IMR-90 (cell line): ENCODE results near the gene TACR2. TPM values are rescaled to one million over a fixed set of nuclear protein-coding genes. Genes with fewer than 3 reads are reported as not detected.

ENCODE experiments used
- ATAC-seq: fragments of 200-7000 bp; cut with Tn5 transposase; 2 replicates; pipeline ENCODE4 v1.9.1; 2020; ENCODE audit warnings: low read depth, mild to moderate bottlenecking, moderate library complexity
- BruUV-seq: library from RNA; stranded (reverse); fragments of 400-500 nt; replicated peaks from 2 replicates; lab custom pipeline; 2021; lab: Mats Ljungman, UMichigan
- CTCF ChIA-PET: fragments of 300-600 bp; formaldehyde crosslinking; extraction: SDS; loops from one replicate; lab custom pipeline; 2021; ENCODE audit warnings: antibody characterized with exemption; lab: Yijun Ruan, JAX
- POLR2A ChIA-PET: fragments of 300-600 bp; sonication (Branson Sonifier 250); formaldehyde crosslinking; loops from one replicate; lab custom pipeline; 2022; ENCODE audit warnings: antibody characterized with exemption; ENCODE audit not compliant: unreplicated experiment; lab: Charles Lee
- DNase-seq: peaks from one replicate; pipeline ENCODE4 v3.0.0; 2013
- H2AFZ ChIP-seq: replicated peaks from 2 replicates; pipeline ENCODE3; 2013; ENCODE audit warnings: low read length, mild to moderate bottlenecking; ENCODE audit not compliant: poor library complexity
- H2AK5ac ChIP-seq: 2 replicates; pipeline ENCODE4 v1.6.1; 2013; ENCODE audit warnings: low read depth, low read length, inconsistent platforms
- H2AK9ac ChIP-seq: replicated peaks from 2 replicates; pipeline ENCODE3; 2013; ENCODE audit warnings: mild to moderate bottlenecking, low read depth, low read length, moderate library complexity; ENCODE audit not compliant: poor library complexity
- H2BK120ac ChIP-seq: 2 replicates; pipeline ENCODE4 v1.6.1; 2013; ENCODE audit warnings: low read depth, low read length, inconsistent platforms
- H2BK15ac ChIP-seq: 3 replicates; pipeline ENCODE4 v1.6.1; 2013; ENCODE audit warnings: low read depth, low read length, inconsistent platforms
- H2BK20ac ChIP-seq: 2 replicates; pipeline ENCODE4 v1.6.1; 2013; ENCODE audit warnings: low read depth, mild to moderate bottlenecking, inconsistent platforms, low read length, moderate library complexity
- H2BK5ac ChIP-seq: 2 replicates; pipeline ENCODE4 v1.6.1; 2013; ENCODE audit warnings: mild to moderate bottlenecking, low read depth, low read length, inconsistent platforms; ENCODE audit not compliant: poor library complexity, severe bottlenecking
- H3K14ac ChIP-seq: replicated peaks from 2 replicates; pipeline ENCODE4 v1.6.1; 2013; ENCODE audit warnings: low read depth, low read length, inconsistent platforms
- H3K18ac ChIP-seq: 2 replicates; pipeline ENCODE4 v1.6.1; 2013; ENCODE audit warnings: low read depth, low read length, control low read depth
- H3K23ac ChIP-seq: 2 replicates; pipeline ENCODE4 v1.6.1; 2013; ENCODE audit warnings: low read depth, low read length, inconsistent platforms
- H3K27ac ChIP-seq: 2 replicates; pipeline ENCODE4 v1.5.1; 2013; ENCODE audit warnings: mild to moderate bottlenecking, control low read depth, low read length; ENCODE audit not compliant: insufficient read depth
- H3K27me3 ChIP-seq: 2 replicates; pipeline ENCODE4 v1.6.1; 2013; ENCODE audit warnings: low read length; ENCODE audit not compliant: control insufficient read depth, insufficient read depth
- H3K36me3 ChIP-seq: 2 replicates; pipeline ENCODE4 v1.6.1; 2013; ENCODE audit warnings: low read length, mixed read lengths; ENCODE audit not compliant: control insufficient read depth, insufficient read depth
- H3K4ac ChIP-seq: 2 replicates; pipeline ENCODE4 v1.6.1; 2013; ENCODE audit warnings: low read depth, low read length, inconsistent platforms
- H3K4me1 ChIP-seq: 2 replicates; pipeline ENCODE4 v1.6.1; 2013; ENCODE audit warnings: low read length, mixed read lengths; ENCODE audit not compliant: control insufficient read depth, insufficient read depth
- H3K4me2 ChIP-seq: 2 replicates; pipeline ENCODE4 v1.6.1; 2013; ENCODE audit warnings: low read depth, mild to moderate bottlenecking, control low read depth, low read length, moderate library complexity
- H3K4me3 ChIP-seq: 2 replicates; pipeline ENCODE4 v1.5.1; 2013; ENCODE audit warnings: low read depth, mild to moderate bottlenecking, control low read depth, low read length, moderate library complexity; ENCODE audit not compliant: insufficient read depth
- H3K56ac ChIP-seq: 2 replicates; pipeline ENCODE4 v1.6.1; 2013; ENCODE audit warnings: low read length, inconsistent platforms; ENCODE audit not compliant: insufficient read depth; ENCODE audit errors: extremely low read depth
- H3K79me1 ChIP-seq, 2 experiments: 2 replicates each; pipeline ENCODE4 v1.6.1; 2013; ENCODE audit warnings: low read length in 2 of 2, inconsistent platforms in 1 of 2, low read depth in 1 of 2
- H3K9ac ChIP-seq: 2 replicates; pipeline ENCODE4 v1.6.1; 2013; ENCODE audit warnings: low read depth, low read length, control low read depth
- H3K9me1 ChIP-seq: 2 replicates; pipeline ENCODE4 v1.6.1; 2013; ENCODE audit warnings: low read length, inconsistent platforms; ENCODE audit not compliant: insufficient read depth
- H3K9me3 ChIP-seq: 2 replicates; pipeline ENCODE4 v1.6.1; 2013; ENCODE audit warnings: low read length; ENCODE audit not compliant: control insufficient read depth, insufficient read depth
- H4K20me1 ChIP-seq: 2 replicates; pipeline ENCODE4 v1.6.1; 2013; ENCODE audit warnings: low read length, inconsistent platforms; ENCODE audit not compliant: insufficient read depth
- H4K5ac ChIP-seq: 2 replicates; pipeline ENCODE4 v1.6.1; 2013; ENCODE audit warnings: mild to moderate bottlenecking, low read depth, low read length, control low read depth
- H4K8ac ChIP-seq, 2 experiments: 2 replicates each; pipeline ENCODE4 v1.6.1; 2013; ENCODE audit warnings: low read depth in 2 of 2, low read length in 2 of 2, control low read depth in 1 of 2, inconsistent platforms in 1 of 2
- H4K91ac ChIP-seq: 2 replicates; pipeline ENCODE4 v1.6.1; 2013; ENCODE audit warnings: low read depth, low read length, inconsistent platforms; ENCODE audit not compliant: insufficient read depth
- FOS ChIP-seq: fragments of 150-350 bp; IDR thresholded peaks from 2 replicates; pipeline ENCODE4 v1.6.1; 2016; ENCODE audit warnings: low read depth, low read length
- MAFK ChIP-seq: IDR thresholded peaks from 2 replicates; pipeline ENCODE4 v1.6.1; 2012; ENCODE audit warnings: low read depth, low read length, improper control_type of control experiment
- MAZ ChIP-seq: IDR thresholded peaks from 2 replicates; pipeline ENCODE4 v1.6.1; 2012; ENCODE audit warnings: low read depth, mild to moderate bottlenecking, low read length, improper control_type of control experiment, moderate library complexity, borderline replicate concordance
- POLR2A ChIP-seq: IDR thresholded peaks from 2 replicates; pipeline ENCODE4 v1.6.1; 2012; ENCODE audit warnings: mild to moderate bottlenecking, low read depth, low read length
- RAD21 ChIP-seq: IDR thresholded peaks from 2 replicates; pipeline ENCODE4 v1.6.1; 2012; ENCODE audit warnings: low read length, improper control_type of control experiment
- RCOR1 ChIP-seq: IDR thresholded peaks from 2 replicates; pipeline ENCODE4 v1.6.1; 2012; ENCODE audit warnings: mild to moderate bottlenecking, low read length, improper control_type of control experiment; ENCODE audit not compliant: insufficient replicate concordance
- RFX5 ChIP-seq: IDR thresholded peaks from 2 replicates; pipeline ENCODE4 v1.8.0; 2012; ENCODE audit warnings: low read depth, mild to moderate bottlenecking, low read length, moderate library complexity
- SMC3 ChIP-seq: fragments of 150-350 bp; IDR thresholded peaks from 2 replicates; pipeline ENCODE4 v1.6.1; 2016; ENCODE audit warnings: low read depth, mild to moderate bottlenecking, antibody characterized with exemption, low read length, moderate library complexity
- WGBS, 2 experiments: methylation state at CpG; one replicate each; pipeline versions ENCODE4 v1.1.5 to v1.1.7; 2013; ENCODE audit warnings: missing lambda C conversion rate in 2 of 2; ENCODE audit not compliant: insufficient read length in 1 of 2; ENCODE audit errors: extremely low coverage in 2 of 2; 5-methylcytosine and 5-hydroxymethylcytosine counted together
- dilution Hi-C: fragments of 300-500 bp; cut with HindIII; formaldehyde crosslinking; loops from one replicate; pipeline ENCODE4 v1.14.3; 2018; ENCODE audit warnings: low sequenced_read_pairs; ENCODE audit not compliant: unreplicated experiment
- in situ Hi-C: fragments of 300-500 bp; cut with MboI; formaldehyde crosslinking; loops from 3 replicates; pipeline ENCODE4 v1.14.3; 2019; ENCODE audit warnings: low sequenced_read_pairs, inconsistent platforms, mixed read lengths
- intact Hi-C: fragments of 100-400 bp; cut with micrococcal nuclease; formaldehyde crosslinking; loops from 2 replicates; pipeline ENCODE4 v1.10.0; 2022
- polyA plus RNA-seq, 3 experiments: library from polyadenylated mRNA; depleted of rRNA; stranded (reverse); fragments of >200 nt; gene quantifications; 2 replicates each; pipeline ENCODE4 v1.2.3, GENCODE V29; 2012; ENCODE audit warnings: low replicate concordance in 1 of 3
- total RNA-seq: library from RNA; depleted of rRNA; stranded (reverse); fragments of >200 nt; gene quantifications from 2 replicates; pipeline ENCODE4 v1.2.3, GENCODE V29; 2012
- TF ChIP-seq, protein P1 (sequence below): fragments of 150-350 bp; IDR thresholded peaks from 2 replicates; pipeline ENCODE4 v1.6.1; 2017; ENCODE audit warnings: mild to moderate bottlenecking, antibody characterized with exemption, low read length, low read depth
- TF ChIP-seq, protein P2 (sequence below): conservative IDR thresholded peaks from 2 replicates; pipeline ENCODE4 v1.5.1; 2012; ENCODE audit warnings: mild to moderate bottlenecking, low read depth, low read length, improper control_type of control experiment
- TF ChIP-seq, protein P3 (sequence below): fragments of 150-350 bp; IDR thresholded peaks from 2 replicates; pipeline ENCODE4 v1.6.1; 2016; ENCODE audit warnings: low read depth, mild to moderate bottlenecking, low read length, moderate library complexity, borderline replicate concordance

Gene TACR2
- total and polyA plus RNA-seq, 2 of the 4 experiments (the other 2 are of a cell fraction), result not detected

DNA sequence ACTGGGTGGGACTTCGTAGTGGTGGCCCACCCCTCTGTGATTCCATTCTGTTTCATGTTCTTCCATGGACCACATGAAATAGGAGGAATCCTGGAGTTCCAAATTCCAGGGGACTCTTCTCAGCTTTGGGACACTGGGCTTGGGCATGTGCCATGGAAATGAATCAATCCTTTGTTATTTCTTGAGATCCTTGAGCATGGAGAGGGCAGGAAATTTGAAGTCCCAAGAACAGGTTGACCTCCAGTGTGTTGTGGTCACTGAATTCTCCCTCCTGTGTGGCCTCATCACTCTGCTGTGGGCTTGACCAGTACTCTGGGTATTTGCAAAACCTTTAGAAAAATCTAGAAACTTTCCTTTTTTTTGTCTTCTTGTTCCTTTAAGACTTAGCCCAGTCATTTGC is 22.7 kb downstream of the TACR2 start:
- Histone ChIP-seq H3K79me1 (peaks cover 0 to 11% of the 10 kb centered on the region in 2 experiments; a peak in 1 of 4 replicates), H3K27ac (no peak overlapping the region), H3K56ac (no peak overlapping the region; the same call in 1 of the 2 replicates), H4K8ac (no peak overlapping the region), H2BK120ac (no peak overlapping the region), H3K4me3 (no peak overlapping the region), H3K9ac (no peak overlapping the region), H2AK9ac (no peak overlapping the region), H3K4ac (no peak overlapping the region), H4K20me1 (peaks cover 6% of the 10 kb centered on the region; the same call in 1 of the 2 replicates), H3K27me3 (no peaks in the 10 kb centered on the region), H2AFZ (no peak overlapping the region), H2AK5ac (no peak overlapping the region), H4K5ac (no peak overlapping the region), H3K4me2 (no peak overlapping the region), H3K9me3 (no peaks in the 10 kb centered on the region), H4K91ac (no peak overlapping the region), H2BK15ac (no peak overlapping the region), H3K14ac (no peak overlapping the region), H3K23ac (no peak overlapping the region), H3K36me3 (peaks cover 17% of the 10 kb centered on the region; the same call in 1 of the 2 replicates), H3K9me1 (peaks cover 1% of the 10 kb centered on the region; the same call in 1 of the 2 replicates), H3K4me1 (peaks cover 7% of the 10 kb centered on the region; the same call in 1 of the 2 replicates), H3K18ac (no peak overlapping the region), H2BK20ac (no peak overlapping the region), H2BK5ac (no peak overlapping the region)
- ChIA-PET POLR2A (no interaction called here), CTCF (no interaction called here)
- dilution Hi-C loops (no loop called here), in situ Hi-C loops (loop anchor here (5.0 kb wide), 1 partner anchor 162 kb away; no protein-coding TSS in a partner anchor), intact Hi-C loops (loop anchor here (5.0 kb wide), 2 partner anchors 302 to 392 kb away; no protein-coding TSS in a partner anchor)
- no CpG with 5 or more reads among the region's 1 CpG for WGBS, 2 experiments
- no peak for DNase-seq
- no TSS peak for BruUV-seq
- no peak for ATAC-seq
- TF ChIP-seq RFX5 (no peak), RCOR1 (no peak), MAZ (no peak), RAD21 (no peak), FOS (no peak), POLR2A (no peak), SMC3 (no peak), MAFK (no peak)
- TF ChIP-seq, protein P1, sequence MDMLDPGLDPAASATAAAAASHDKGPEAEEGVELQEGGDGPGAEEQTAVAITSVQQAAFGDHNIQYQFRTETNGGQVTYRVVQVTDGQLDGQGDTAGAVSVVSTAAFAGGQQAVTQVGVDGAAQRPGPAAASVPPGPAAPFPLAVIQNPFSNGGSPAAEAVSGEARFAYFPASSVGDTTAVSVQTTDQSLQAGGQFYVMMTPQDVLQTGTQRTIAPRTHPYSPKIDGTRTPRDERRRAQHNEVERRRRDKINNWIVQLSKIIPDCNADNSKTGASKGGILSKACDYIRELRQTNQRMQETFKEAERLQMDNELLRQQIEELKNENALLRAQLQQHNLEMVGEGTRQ, result no peak
- TF ChIP-seq, protein P2, sequence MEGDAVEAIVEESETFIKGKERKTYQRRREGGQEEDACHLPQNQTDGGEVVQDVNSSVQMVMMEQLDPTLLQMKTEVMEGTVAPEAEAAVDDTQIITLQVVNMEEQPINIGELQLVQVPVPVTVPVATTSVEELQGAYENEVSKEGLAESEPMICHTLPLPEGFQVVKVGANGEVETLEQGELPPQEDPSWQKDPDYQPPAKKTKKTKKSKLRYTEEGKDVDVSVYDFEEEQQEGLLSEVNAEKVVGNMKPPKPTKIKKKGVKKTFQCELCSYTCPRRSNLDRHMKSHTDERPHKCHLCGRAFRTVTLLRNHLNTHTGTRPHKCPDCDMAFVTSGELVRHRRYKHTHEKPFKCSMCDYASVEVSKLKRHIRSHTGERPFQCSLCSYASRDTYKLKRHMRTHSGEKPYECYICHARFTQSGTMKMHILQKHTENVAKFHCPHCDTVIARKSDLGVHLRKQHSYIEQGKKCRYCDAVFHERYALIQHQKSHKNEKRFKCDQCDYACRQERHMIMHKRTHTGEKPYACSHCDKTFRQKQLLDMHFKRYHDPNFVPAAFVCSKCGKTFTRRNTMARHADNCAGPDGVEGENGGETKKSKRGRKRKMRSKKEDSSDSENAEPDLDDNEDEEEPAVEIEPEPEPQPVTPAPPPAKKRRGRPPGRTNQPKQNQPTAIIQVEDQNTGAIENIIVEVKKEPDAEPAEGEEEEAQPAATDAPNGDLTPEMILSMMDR, result no peak
- TF ChIP-seq, protein P3, sequence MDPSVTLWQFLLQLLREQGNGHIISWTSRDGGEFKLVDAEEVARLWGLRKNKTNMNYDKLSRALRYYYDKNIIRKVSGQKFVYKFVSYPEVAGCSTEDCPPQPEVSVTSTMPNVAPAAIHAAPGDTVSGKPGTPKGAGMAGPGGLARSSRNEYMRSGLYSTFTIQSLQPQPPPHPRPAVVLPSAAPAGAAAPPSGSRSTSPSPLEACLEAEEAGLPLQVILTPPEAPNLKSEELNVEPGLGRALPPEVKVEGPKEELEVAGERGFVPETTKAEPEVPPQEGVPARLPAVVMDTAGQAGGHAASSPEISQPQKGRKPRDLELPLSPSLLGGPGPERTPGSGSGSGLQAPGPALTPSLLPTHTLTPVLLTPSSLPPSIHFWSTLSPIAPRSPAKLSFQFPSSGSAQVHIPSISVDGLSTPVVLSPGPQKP, result no peak
